ENCODE data around the gene PCDH9. TPM values are rescaled to one million over a fixed set of nuclear protein-coding genes. Genes with fewer than 3 reads are reported as not detected.

The PCDH9 gene
- total and polyA plus RNA-seq, 7 donors = under 0.01 to 15.7 (median 8.7) TPM; not detected in 1

- 54 to 70% methylated on average over 4 of the region's 4 CpGs for WGBS, 2 donors
- TF ChIP-seq CTCF (IDR thresholded peaks at IDR 0.05) = no peak
- TF ChIP-seq POLR2AphosphoS5 (IDR thresholded peaks at IDR 0.05) = no peak
- TF ChIP-seq EP300 (IDR thresholded peaks at IDR 0.05) = no peak
- no peak for TF ChIP-seq POLR2A (IDR thresholded peaks at IDR 0.05)
- peaks cover 0 to 23% (median 20%) of the 10 kb centered on the region in 4 donors for H3K4me1 ChIP-seq
- no peaks in the 10 kb centered on the region for H3K27me3 ChIP-seq
- H3K36me3 ChIP-seq = no peaks in the 10 kb centered on the region
- H3K4me3 ChIP-seq = no peak overlapping the region
- H3K9me3 ChIP-seq = no peaks in the 10 kb centered on the region
- intact Hi-C loops (cut with DNase I) = no loop called here
- peak overlapping the region; percentile 2 to 51 (median 34) for H3K27ac ChIP-seq
- DNase-seq = no peak
Observed at GRCh38 chr13:67146523-67147130, 83.5 kb downstream of the PCDH9 start.

- Histone ChIP-seq H3K36me3 (no peaks in the 10 kb centered on the region), H3K4me3 (no peak overlapping the region), H3K27me3 (no peaks in the 10 kb centered on the region), H3K4me1 (peaks cover 0 to 23% (median 20%) of the 10 kb centered on the region in 4 donors), H3K27ac (no peak overlapping the region), H3K9me3 (no peaks in the 10 kb centered on the region)
- intact Hi-C loops (cut with DNase I) = no loop called here
- no peak for DNase-seq
- 9 to 39% methylated on average over 1 of the region's 1 CpG for WGBS, 2 donors
- TF ChIP-seq CTCF (IDR thresholded peaks at IDR 0.05) (no peak), EP300 (IDR thresholded peaks at IDR 0.05) (no peak), POLR2AphosphoS5 (IDR thresholded peaks at IDR 0.05) (no peak), POLR2A (IDR thresholded peaks at IDR 0.05) (no peak)
Observed at GRCh38 chr13:67145950-67146349, 84.2 kb downstream of the PCDH9 start.

GRCh38 chr13:67143544-67144115 is 86.5 kb downstream of the PCDH9 start:
- no peak for DNase-seq
- TF ChIP-seq CTCF (IDR thresholded peaks at IDR 0.05) = no peak
- no peak for TF ChIP-seq POLR2AphosphoS5 (IDR thresholded peaks at IDR 0.05)
- no peak for TF ChIP-seq POLR2A (IDR thresholded peaks at IDR 0.05)
- no peak for TF ChIP-seq EP300 (IDR thresholded peaks at IDR 0.05)
- 79 to 85% methylated on average over 4 of the region's 4 CpGs for WGBS, 2 donors
- Histone ChIP-seq H3K27me3 (no peaks in the 10 kb centered on the region), H3K27ac (no peak overlapping the region), H3K9me3 (no peaks in the 10 kb centered on the region), H3K4me1 (peaks cover 0 to 23% (median 20%) of the 10 kb centered on the region in 4 donors), H3K36me3 (no peaks in the 10 kb centered on the region), H3K4me3 (no peak overlapping the region)
- intact Hi-C loops (cut with DNase I) = no loop called here

- intact Hi-C loops (cut with DNase I) = no loop called here
- H3K9me3 ChIP-seq = no peaks in the 10 kb centered on the region
- 61 to 82% methylated on average over 2 of the region's 2 CpGs for WGBS, 2 donors
- H3K27ac ChIP-seq = no peak overlapping the region
- H3K4me3 ChIP-seq = no peak overlapping the region
- no peaks in the 10 kb centered on the region for H3K27me3 ChIP-seq
- no peaks in the 10 kb centered on the region for H3K36me3 ChIP-seq
- TF ChIP-seq POLR2AphosphoS5 (IDR thresholded peaks at IDR 0.05) (no peak), EP300 (IDR thresholded peaks at IDR 0.05) (no peak), POLR2A (IDR thresholded peaks at IDR 0.05) (no peak), CTCF (IDR thresholded peaks at IDR 0.05) (no peak)
- no peak for DNase-seq
- H3K4me1 ChIP-seq = no peaks in the 10 kb centered on the region
Observed at GRCh38 chr13:67140006-67140405, 90.1 kb downstream of the PCDH9 start.
